HepG2 (cell line): ENCODE results near the gene IL2RA. TPM values are rescaled to one million over a fixed set of nuclear protein-coding genes. Genes with fewer than 3 reads are reported as not detected.

ENCODE experiments used
- ARID5B ChIP-seq: IDR thresholded peaks from 2 replicates; pipeline ENCODE4 v1.4.0; 2020; ENCODE audit warnings: mild to moderate bottlenecking, missing genetic modification reagents
- DDIT3 ChIP-seq: sonication (generic); formaldehyde crosslinking; IDR thresholded peaks from 2 replicates; pipeline ENCODE4 v1.4.0; 2020; ENCODE audit warnings: mild to moderate bottlenecking, missing genetic modification reagents
- FOXK1 ChIP-seq: sonication (generic); formaldehyde crosslinking; IDR thresholded peaks from 2 replicates; pipeline ENCODE4 v1.4.0; 2020; ENCODE audit warnings: low read depth, missing genetic modification reagents, borderline replicate concordance
- HCFC1 ChIP-seq: fragments of 150-350 bp; IDR thresholded peaks from 2 replicates; pipeline ENCODE4 v1.6.1; 2014; ENCODE audit warnings: low read depth, low read length
- KAT8 ChIP-seq: IDR thresholded peaks from 2 replicates; pipeline ENCODE4 v1.6.1; 2016; ENCODE audit warnings: missing genetic modification reagents, missing compliant biosample characterization
- KLF6 ChIP-seq: IDR thresholded peaks from 2 replicates; pipeline ENCODE4 v1.8.0; 2016; ENCODE audit warnings: missing biosample characterization, missing genetic modification reagents
- KMT2B ChIP-seq: IDR thresholded peaks from 2 replicates; pipeline ENCODE4 v1.6.1; 2016; ENCODE audit warnings: missing genetic modification reagents, missing compliant biosample characterization
- MAF1 ChIP-seq: sonication (generic); formaldehyde crosslinking; IDR thresholded peaks from 2 replicates; pipeline ENCODE4 v1.5.0; 2020; ENCODE audit warnings: missing genetic modification reagents, borderline replicate concordance
- MEIS1 ChIP-seq: sonication (generic); formaldehyde crosslinking; IDR thresholded peaks from 2 replicates; pipeline ENCODE4 v1.9.0; 2021; ENCODE audit warnings: mild to moderate bottlenecking, missing genetic modification reagents, moderate library complexity, borderline replicate concordance
- SMC3 ChIP-seq: IDR thresholded peaks from 2 replicates; pipeline ENCODE4 v1.6.1; 2011; ENCODE audit warnings: low read length, improper control_type of control experiment
- ZBTB39 ChIP-seq: sonication (generic); formaldehyde crosslinking; IDR thresholded peaks from 2 replicates; pipeline ENCODE4 v1.5.0; 2020; ENCODE audit warnings: missing genetic modification reagents
- ZFP1 ChIP-seq: IDR thresholded peaks from 2 replicates; pipeline ENCODE4 v1.6.1; 2016
- ZFP37 ChIP-seq: sonication (generic); formaldehyde crosslinking; IDR thresholded peaks from 2 replicates; pipeline ENCODE4 v1.4.0; 2020; ENCODE audit warnings: missing genetic modification reagents, borderline replicate concordance
- ZNF720 ChIP-seq: sonication (generic); formaldehyde crosslinking; IDR thresholded peaks from 2 replicates; pipeline ENCODE4 v1.4.0; 2020; ENCODE audit warnings: missing genetic modification reagents
- polyA plus RNA-seq, 8 experiments: library from polyadenylated mRNA; depleted of rRNA in 3 of 8; stranded (reverse) in 7 of 8; unstranded in 1 of 8; fragments of >200 nt; fragmentation: Illumina TruSeq in 4 of 8; extraction: Trizol in 4 of 8; gene quantifications; 2 replicates each; pipeline versions ENCODE4 v1.2.1 to v1.2.3, GENCODE V29; 2011 to 2016; ENCODE audit warnings: low read depth in 4 of 8, missing spikeins in 1 of 8, mixed read lengths in 1 of 8; ENCODE audit not compliant: insufficient read depth in 1 of 8
- total RNA-seq, 5 experiments: library from RNA; depleted of rRNA; stranded (reverse); fragments of >200 nt; fragmentation: Illumina TruSeq; extraction: Trizol; gene quantifications; 2 replicates each; pipeline ENCODE4 v1.2.3, GENCODE V29; 2016; ENCODE audit warnings: low read depth in 1 of 5
- TF ChIP-seq, protein P1 (sequence below): sonication (generic); formaldehyde crosslinking; IDR thresholded peaks from 2 replicates; pipeline ENCODE4 v1.5.0; 2020; ENCODE audit warnings: mild to moderate bottlenecking, missing genetic modification reagents
- TF ChIP-seq, protein P2 (sequence below): sonication (generic); formaldehyde crosslinking; IDR thresholded peaks from 2 replicates; pipeline ENCODE4 v1.4.0; 2020; ENCODE audit warnings: missing genetic modification reagents, borderline replicate concordance

IL2RA gene
- total and polyA plus RNA-seq, 2 of the 13 experiments (the other 11 are each of a cell fraction or from before 2014, with no cell fraction given) = not detected

DNA sequence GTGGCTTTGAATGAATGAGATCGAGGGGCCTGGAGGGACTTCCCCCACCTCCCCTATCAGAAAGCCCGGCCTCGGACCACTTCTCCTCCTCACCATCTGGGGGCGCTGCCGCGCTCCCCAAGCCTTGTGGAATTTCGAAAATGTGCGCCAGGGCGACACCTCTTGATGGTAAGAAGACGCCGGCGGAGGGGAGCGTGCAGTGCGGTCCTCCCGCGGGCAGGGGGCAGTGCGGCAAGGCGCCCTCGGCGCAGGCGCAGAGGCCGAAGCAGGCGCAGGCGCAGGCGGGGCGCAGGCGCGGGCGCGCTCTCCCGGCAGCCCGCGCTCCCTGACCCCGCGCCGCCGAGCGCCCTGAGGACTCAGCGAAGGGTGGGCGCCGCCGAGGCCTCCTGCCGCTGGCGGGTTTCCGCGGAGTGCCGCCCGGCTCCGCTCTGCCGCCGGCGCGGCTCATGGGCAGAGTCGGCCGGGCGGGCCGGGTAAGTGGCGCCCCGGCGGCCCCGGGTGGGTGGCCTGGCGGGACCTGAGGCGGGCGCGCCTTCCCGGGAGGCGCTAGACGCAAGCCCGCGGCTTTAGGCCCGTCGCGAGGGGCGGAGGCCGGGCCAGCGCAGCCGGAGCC, 26.7 kb upstream of the IL2RA start, which contains the start of gene RBM17 (continued):
- TF ChIP-seq ZBTB39 (no peak), FOXK1 (CRISPR knock-in tag) (peak; percentile 65; the same call in 1 of the 2 replicates), MEIS1 (0 out of 2 replicates have a peak, but pooled peaks have one; percentile 55), MAF1 (CRISPR knock-in tag) (0 out of 2 replicates have a peak, but pooled peaks have one; percentile 32), SMC3 (peak; percentile 52), KMT2B (CRISPR knock-in tag) (no peak; the same call in 1 of the 2 replicates), ZFP1 (CRISPR knock-in tag) (peak; percentile 76; the same call in 1 of the 2 replicates), ZNF720 (CRISPR knock-in tag) (no peak), ZFP37 (0 out of 2 replicates have a peak, but pooled peaks have one; percentile 47), ARID5B (CRISPR knock-in tag) (peak; percentile 60), KLF6 (CRISPR knock-in tag) (0 out of 2 replicates have a peak, but pooled peaks have one; percentile 50), KAT8 (CRISPR knock-in tag) (peak; percentile 85), DDIT3 (CRISPR knock-in tag) (no peak), HCFC1 (0 out of 2 replicates have a peak, but pooled peaks have one; percentile 35)
- TF ChIP-seq, protein P1, sequence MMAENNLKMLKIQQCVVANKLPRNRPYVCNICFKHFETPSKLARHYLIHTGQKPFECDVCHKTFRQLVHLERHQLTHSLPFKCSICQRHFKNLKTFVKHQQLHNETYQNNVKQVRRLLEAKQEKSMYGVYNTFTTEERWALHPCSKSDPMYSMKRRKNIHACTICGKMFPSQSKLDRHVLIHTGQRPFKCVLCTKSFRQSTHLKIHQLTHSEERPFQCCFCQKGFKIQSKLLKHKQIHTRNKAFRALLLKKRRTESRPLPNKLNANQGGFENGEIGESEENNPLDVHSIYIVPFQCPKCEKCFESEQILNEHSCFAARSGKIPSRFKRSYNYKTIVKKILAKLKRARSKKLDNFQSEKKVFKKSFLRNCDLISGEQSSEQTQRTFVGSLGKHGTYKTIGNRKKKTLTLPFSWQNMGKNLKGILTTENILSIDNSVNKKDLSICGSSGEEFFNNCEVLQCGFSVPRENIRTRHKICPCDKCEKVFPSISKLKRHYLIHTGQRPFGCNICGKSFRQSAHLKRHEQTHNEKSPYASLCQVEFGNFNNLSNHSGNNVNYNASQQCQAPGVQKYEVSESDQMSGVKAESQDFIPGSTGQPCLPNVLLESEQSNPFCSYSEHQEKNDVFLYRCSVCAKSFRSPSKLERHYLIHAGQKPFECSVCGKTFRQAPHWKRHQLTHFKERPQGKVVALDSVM (CRISPR knock-in tag) = 0 out of 2 replicates have a peak, but pooled peaks have one; percentile 38
- TF ChIP-seq, protein P2, sequence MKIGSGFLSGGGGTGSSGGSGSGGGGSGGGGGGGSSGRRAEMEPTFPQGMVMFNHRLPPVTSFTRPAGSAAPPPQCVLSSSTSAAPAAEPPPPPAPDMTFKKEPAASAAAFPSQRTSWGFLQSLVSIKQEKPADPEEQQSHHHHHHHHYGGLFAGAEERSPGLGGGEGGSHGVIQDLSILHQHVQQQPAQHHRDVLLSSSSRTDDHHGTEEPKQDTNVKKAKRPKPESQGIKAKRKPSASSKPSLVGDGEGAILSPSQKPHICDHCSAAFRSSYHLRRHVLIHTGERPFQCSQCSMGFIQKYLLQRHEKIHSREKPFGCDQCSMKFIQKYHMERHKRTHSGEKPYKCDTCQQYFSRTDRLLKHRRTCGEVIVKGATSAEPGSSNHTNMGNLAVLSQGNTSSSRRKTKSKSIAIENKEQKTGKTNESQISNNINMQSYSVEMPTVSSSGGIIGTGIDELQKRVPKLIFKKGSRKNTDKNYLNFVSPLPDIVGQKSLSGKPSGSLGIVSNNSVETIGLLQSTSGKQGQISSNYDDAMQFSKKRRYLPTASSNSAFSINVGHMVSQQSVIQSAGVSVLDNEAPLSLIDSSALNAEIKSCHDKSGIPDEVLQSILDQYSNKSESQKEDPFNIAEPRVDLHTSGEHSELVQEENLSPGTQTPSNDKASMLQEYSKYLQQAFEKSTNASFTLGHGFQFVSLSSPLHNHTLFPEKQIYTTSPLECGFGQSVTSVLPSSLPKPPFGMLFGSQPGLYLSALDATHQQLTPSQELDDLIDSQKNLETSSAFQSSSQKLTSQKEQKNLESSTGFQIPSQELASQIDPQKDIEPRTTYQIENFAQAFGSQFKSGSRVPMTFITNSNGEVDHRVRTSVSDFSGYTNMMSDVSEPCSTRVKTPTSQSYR (CRISPR knock-in tag) = peak; percentile 6; the same call in 1 of the 2 replicates
